K562 (cell line): ENCODE data around the gene ATP6V1F. TPM values are rescaled to one million over a fixed set of nuclear protein-coding genes. Genes with fewer than 3 reads are reported as not detected.

Experiments used
- ATAC-seq: fragments of 200-7000 bp; cut with Tn5 transposase; 3 replicates; pipeline ENCODE4 v1.9.1; 2020; ENCODE audit warnings: moderate library complexity
- BruUV-seq: library from RNA; stranded (reverse); fragments of 400-500 nt; replicated peaks from 2 replicates; lab custom pipeline; 2021; lab: Mats Ljungman, UMichigan
- CTCF ChIA-PET: fragments of 300-600 bp; formaldehyde crosslinking; extraction: SDS; loops from one replicate; lab custom pipeline; 2021; ENCODE audit warnings: low intra/inter-chr PET ratio; lab: Yijun Ruan, JAX
- POLR2A ChIA-PET: fragments of 300-600, 350-650 bp; sonication (Branson Sonifier 250); formaldehyde crosslinking; extraction: SDS; loops from one replicate; lab custom pipeline; 2021; ENCODE audit warnings: antibody characterized with exemption, inconsistent platforms; lab: Yijun Ruan, JAX
- DNase-seq, 4 experiments: peaks; one replicate each; pipeline versions ENCODE4 v3.0.0 to v3.0.0-alpha.2; 2011 to 2018; ENCODE audit warnings: low spot score in 3 of 4, mixed read lengths in 3 of 4; ENCODE audit errors: extremely low read depth in 1 of 4
- FAIRE-seq: peaks from 2 replicates; lab custom pipeline; 2011; peaks lifted over from hg19 to GRCh38; lab: Jason Lieb, UNC
- H2AFZ ChIP-seq: 2 replicates; pipeline ENCODE4 v1.6.0; 2011; ENCODE audit warnings: low read depth, low read length, control low read depth, inconsistent platforms
- H3K27ac ChIP-seq: fragments of 200-600 bp; 3 replicates; pipeline ENCODE4 v1.8.0; 2011; ENCODE audit warnings: low read depth, mild to moderate bottlenecking, control low read depth, inconsistent platforms, low read length, moderate library complexity, mixed read lengths; ENCODE audit errors: extremely low read depth
- H3K27me3 ChIP-seq, 2 experiments: fragments of 300-600 bp in 1 of 2; 2 replicates in 1 of 2; 3 replicates in 1 of 2; pipeline versions ENCODE4 v1.6.0 to v1.8.0; 2011; ENCODE audit warnings: inconsistent platforms in 2 of 2, low read length in 2 of 2, mild to moderate bottlenecking in 1 of 2, mixed read lengths in 1 of 2, moderate library complexity in 1 of 2; ENCODE audit not compliant: control insufficient read depth in 2 of 2, insufficient read depth in 2 of 2
- H3K36me3 ChIP-seq: fragments of 300-600 bp; 3 replicates; pipeline ENCODE4 v1.8.0; 2011; ENCODE audit warnings: mild to moderate bottlenecking, low read length, inconsistent platforms; ENCODE audit not compliant: control insufficient read depth, insufficient read depth
- H3K4me1 ChIP-seq, 2 experiments: fragments of 200-600 bp in 1 of 2; replicated peaks in 1 of 2; 2 replicates in 1 of 2; 3 replicates in 1 of 2; pipeline versions ENCODE4 v1.5.1 to v1.8.0; 2011; ENCODE audit warnings: inconsistent platforms in 2 of 2, low read length in 2 of 2, mild to moderate bottlenecking in 1 of 2, mixed read lengths in 1 of 2, moderate library complexity in 1 of 2; ENCODE audit not compliant: control insufficient read depth in 2 of 2, insufficient read depth in 2 of 2
- H3K4me2 ChIP-seq: 2 replicates; pipeline ENCODE4 v1.6.1; 2011; ENCODE audit warnings: low read length, control low read depth, inconsistent platforms, mixed read lengths; ENCODE audit not compliant: insufficient read depth
- H3K4me3 ChIP-seq: fragments of 200-600 bp; sonication (generic), shearing (Covaris generic); 2 replicates; pipeline ENCODE4 v1.5.1; 2016; ENCODE audit warnings: control low read depth, inconsistent platforms
- H3K79me2 ChIP-seq: fragments of 200-600 bp; 3 replicates; pipeline ENCODE4 v1.8.0; 2011; ENCODE audit warnings: low read length, inconsistent platforms; ENCODE audit not compliant: control insufficient read depth, insufficient read depth
- H3K9ac ChIP-seq, 2 experiments: 2 replicates each; pipeline versions ENCODE4 v1.6.0 to v1.6.1; 2011; ENCODE audit warnings: low read depth in 2 of 2, low read length in 2 of 2, control low read depth in 1 of 2, inconsistent platforms in 1 of 2, mild to moderate bottlenecking in 1 of 2, mixed read lengths in 1 of 2; ENCODE audit not compliant: insufficient read depth in 1 of 2
- H3K9me1 ChIP-seq: one replicate; pipeline ENCODE4 v1.6.0; 2011; ENCODE audit warnings: inconsistent platforms, mild to moderate bottlenecking, low read length, moderate library complexity; ENCODE audit not compliant: control insufficient read depth, insufficient read depth
- H3K9me3 ChIP-seq: replicated peaks from 2 replicates; pipeline ENCODE4 v1.5.1; 2011; ENCODE audit warnings: low read depth, low read length, inconsistent platforms; ENCODE audit not compliant: control insufficient read depth, insufficient read depth
- H4K20me1 ChIP-seq: replicated peaks from 2 replicates; pipeline ENCODE4 v1.6.1; 2011; ENCODE audit warnings: low read length, inconsistent platforms, mixed read lengths; ENCODE audit not compliant: control insufficient read depth, insufficient read depth
- FIP1L1 ChIP-seq: fragments of 200-400 bp; formaldehyde crosslinking; IDR thresholded peaks from 2 replicates; pipeline ENCODE4 v1.6.1; 2018; ENCODE audit warnings: mild to moderate bottlenecking, low read depth, low read length; ENCODE audit not compliant: poor library complexity, severe bottlenecking
- HNRNPL ChIP-seq: fragments of 200-400 bp; formaldehyde crosslinking; IDR thresholded peaks from 2 replicates; pipeline ENCODE4 v1.6.1; 2017; ENCODE audit warnings: low read depth, mild to moderate bottlenecking, low read length
- KLF10 ChIP-seq: fragments of 250-450 bp; sonication (Bioruptor Pico); IDR thresholded peaks from 2 replicates; pipeline ENCODE4 v1.6.1; 2021; ENCODE audit warnings: matching md5 sums
- MED1 ChIP-seq: sonication (generic); formaldehyde crosslinking; IDR thresholded peaks from 2 replicates; pipeline ENCODE4 v1.8.1; 2023; ENCODE audit warnings: missing genetic modification reagents, borderline replicate concordance
- NCOA6 ChIP-seq: fragments of 450-650 bp; IDR thresholded peaks from 2 replicates; pipeline ENCODE4 v1.6.1; 2017; ENCODE audit warnings: mild to moderate bottlenecking
- PHB2 ChIP-seq: fragments of 450-650 bp; IDR thresholded peaks from 2 replicates; pipeline ENCODE4 v1.6.1; 2017; ENCODE audit warnings: low read depth
- REST ChIP-seq, 2 experiments: fragments of 450-650 bp; formaldehyde crosslinking in 1 of 2; IDR thresholded peaks; 2 replicates each; pipeline versions ENCODE4 v1.4.0 to v1.6.1; 2014 to 2020; ENCODE audit warnings: mild to moderate bottlenecking in 2 of 2, borderline replicate concordance in 1 of 2, low read depth in 1 of 2
- RNF219 ChIP-seq: fragments of 250-450 bp; sonication (Bioruptor Pico); IDR thresholded peaks from 2 replicates; pipeline ENCODE4 v1.5.0; 2022; ENCODE audit warnings: mild to moderate bottlenecking
- ZBTB1 ChIP-seq: sonication (generic); formaldehyde crosslinking; IDR thresholded peaks from 2 replicates; pipeline ENCODE4 v1.8.1; 2023; ENCODE audit warnings: missing genetic modification reagents, low read depth, mild to moderate bottlenecking, borderline replicate concordance
- WGBS: fragments of 100-300 bp; shearing (Covaris generic); methylation state at CpG from one replicate; pipeline ENCODE4 v1.1.6; 2016; ENCODE audit warnings: low coverage, mixed read lengths; ENCODE audit not compliant: insufficient coverage; ENCODE audit errors: missing lambda C conversion rate; 5-methylcytosine and 5-hydroxymethylcytosine counted together
- in situ Hi-C: fragments of 300-500 bp; cut with MboI; formaldehyde crosslinking; loops from 4 replicates; pipeline ENCODE4 v1.15.0; 2018; ENCODE audit warnings: inconsistent platforms, mixed read lengths
- intact Hi-C: fragments of 100-400 bp; cut with micrococcal nuclease; formaldehyde crosslinking; loops from 2 replicates; pipeline ENCODE4 v1.14.2; 2022
- polyA plus RNA-seq, 8 experiments: library from polyadenylated mRNA; depleted of rRNA in 4 of 8; stranded (reverse) in 5 of 8; unstranded in 3 of 8; fragments of >200 nt; fragmentation: Nextera tagmentation in 2 of 8; fragmentation: Illumina TruSeq in 1 of 8; extraction: Ambion mirVana in 2 of 8; extraction: Trizol in 1 of 8; gene quantifications; 2 replicates each; pipeline versions ENCODE4 v1.2.1 to v1.2.3, GENCODE V29; 2011 to 2014; ENCODE audit warnings: inconsistent platforms in 1 of 8, missing spikeins in 1 of 8
- total RNA-seq, 7 experiments: library from RNA; depleted of rRNA in 6 of 7; stranded (reverse); fragments of >200 nt in 6 of 7; fragmentation: Illumina TruSeq in 2 of 7; extraction: Trizol in 2 of 7; gene quantifications; 2 replicates each; pipeline versions ENCODE4 v1.2.1 to v1.2.3, GENCODE V29; 2011 to 2021; ENCODE audit warnings: low replicate concordance in 1 of 7

The ATP6V1F gene
- total and polyA plus RNA-seq, 9 of the 15 experiments (the other 6 are each of a cell fraction or from before 2014, with no cell fraction given), result 206 to 1,123 (median 542) TPM

- Histone ChIP-seq H3K4me1 (peaks cover 0 to 49% of the 10 kb centered on the region in 2 experiments; a peak in 3 of 5 replicates), H2AFZ (peak overlapping the region; percentile 57), H3K27me3 (peaks cover 14 to 47% of the 10 kb centered on the region in 2 experiments), H3K9me3 (peaks cover 4% of the 10 kb centered on the region), H4K20me1 (no peaks in the 10 kb centered on the region; the same call in 1 of the 2 replicates), H3K4me2 (peak overlapping the region; percentile 45; the same call in 1 of the 2 replicates), H3K9me1 (no peaks in the 10 kb centered on the region), H3K9ac (peak overlapping the region in 1 of 2 experiments; percentile 87; a peak in 3 of 4 replicates), H3K79me2 (no peaks in the 10 kb centered on the region), H3K36me3 (no peaks in the 10 kb centered on the region), H3K27ac (no peak overlapping the region), H3K4me3 (peak overlapping the region; percentile 24; the same call in 1 of the 2 replicates)
- no TSS peak for BruUV-seq
- POLR2A ChIA-PET, result interaction anchor here (0.6 kb wide), 1 partner anchor 459 kb away, joined by 3 read pairs; no protein-coding TSS in a partner anchor
- DNase-seq (peak in 3 of 4 experiments; percentile 50 to 91 (median 88)), ATAC-seq (peak; percentile 65), FAIRE-seq (no peak)
- intact Hi-C loops (no loop called here), in situ Hi-C loops (no loop called here)
- WGBS, result 31% methylated on average over 37 of the region's 41 CpGs
- CTCF ChIA-PET, result no interaction called here
- TF ChIP-seq REST (IDR thresholded peaks at IDR 0.05; ENCODE audit: borderline replicate concordance) (no peak), REST (CRISPR knock-in tag; IDR thresholded peaks at IDR 0.05; ENCODE audit: low read depth) (no peak), MED1 (CRISPR knock-in tag) (no peak), NCOA6 (peak; percentile 21), PHB2 (no peak), ZBTB1 (CRISPR knock-in tag) (0 out of 2 replicates have a peak, but pooled peaks have one; percentile 5), RNF219 (CRISPR knock-in tag) (no peak), KLF10 (CRISPR knock-in tag) (no peak), FIP1L1 (peak; percentile 45), HNRNPL (0 out of 2 replicates have a peak, but pooled peaks have one; percentile 30)
Measured at GRCh38 chr7:128891110-128891941, 28.7 kb downstream of the ATP6V1F start.
